ENCODE measurements around the gene PCSK5.

GRCh38 chr9:76358628-76359280, 468.3 kb downstream of the PCSK5 start:
- TF ChIP-seq CTCF (IDR thresholded peaks at IDR 0.05; ENCODE audit: borderline replicate concordance, extremely low read depth, low read length, poor library complexity, severe bottlenecking) (no peak), EZH2 (IDR thresholded peaks at IDR 0.05; ENCODE audit: borderline replicate concordance, low read depth, low read length, severe bottlenecking) (no peak)

Measured in DND-41 (cell line).